Activated CD8-positive, alpha-beta memory T cell treated with anti-CD3 and anti-CD28 coated beads for 24 hours (primary cell): ENCODE data around the gene HBA1.
"Not testable (repeated sequence)": the region's sequence is repeated elsewhere in the genome, so short reads cannot be mapped to it uniquely, and the experiment has no call there.

Experiments
- DNase-seq: peaks from one replicate; pipeline ENCODE4 v3.0.0-alpha.2; 2020

The HBA1 gene

DNA sequence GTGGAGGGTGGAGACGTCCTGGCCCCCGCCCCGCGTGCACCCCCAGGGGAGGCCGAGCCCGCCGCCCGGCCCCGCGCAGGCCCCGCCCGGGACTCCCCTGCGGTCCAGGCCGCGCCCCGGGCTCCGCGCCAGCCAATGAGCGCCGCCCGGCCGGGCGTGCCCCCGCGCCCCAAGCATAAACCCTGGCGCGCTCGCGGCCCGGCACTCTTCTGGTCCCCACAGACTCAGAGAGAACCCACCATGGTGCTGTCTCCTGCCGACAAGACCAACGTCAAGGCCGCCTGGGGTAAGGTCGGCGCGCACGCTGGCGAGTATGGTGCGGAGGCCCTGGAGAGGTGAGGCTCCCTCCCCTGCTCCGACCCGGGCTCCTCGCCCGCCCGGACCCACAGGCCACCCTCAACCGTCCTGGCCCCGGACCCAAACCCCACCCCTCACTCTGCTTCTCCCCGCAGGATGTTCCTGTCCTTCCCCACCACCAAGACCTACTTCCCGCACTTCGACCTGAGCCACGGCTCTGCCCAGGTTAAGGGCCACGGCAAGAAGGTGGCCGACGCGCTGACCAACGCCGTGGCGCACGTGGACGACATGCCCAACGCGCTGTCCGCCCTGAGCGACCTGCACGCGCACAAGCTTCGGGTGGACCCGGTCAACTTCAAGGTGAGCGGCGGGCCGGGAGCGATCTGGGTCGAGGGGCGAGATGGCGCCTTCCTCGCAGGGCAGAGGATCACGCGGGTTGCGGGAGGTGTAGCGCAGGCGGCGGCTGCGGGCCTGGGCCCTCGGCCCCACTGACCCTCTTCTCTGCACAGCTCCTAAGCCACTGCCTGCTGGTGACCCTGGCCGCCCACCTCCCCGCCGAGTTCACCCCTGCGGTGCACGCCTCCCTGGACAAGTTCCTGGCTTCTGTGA is at the start of gene HBA1:
TSS of gene HBA1 (plus strand) at position 204 of the 906 bp plus-strand sequence. CDS start at position 241, 37 bp downstream.
- DNase-seq: not testable (repeated sequence)

DNA sequence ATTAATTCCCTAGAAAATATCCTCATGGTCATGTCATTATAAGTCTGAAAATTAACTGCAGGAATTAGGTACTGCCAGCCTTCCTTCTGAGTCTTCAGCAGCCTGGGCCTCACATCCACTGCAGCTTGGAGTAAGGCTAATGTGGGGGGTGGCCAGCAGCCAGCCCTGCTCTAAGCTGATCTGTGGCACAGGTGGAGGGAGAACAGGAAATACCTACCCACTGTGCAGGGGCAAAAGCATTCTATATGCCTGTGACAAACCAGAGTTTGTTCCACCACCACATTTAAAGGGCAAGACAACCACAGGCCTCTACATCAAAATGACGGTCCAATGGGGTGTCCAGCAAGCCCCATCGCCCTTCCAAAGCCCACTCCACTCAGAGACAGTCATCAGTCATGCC is 47.4 kb upstream of the HBA1 start:
- DNase-seq: no peak

DNA sequence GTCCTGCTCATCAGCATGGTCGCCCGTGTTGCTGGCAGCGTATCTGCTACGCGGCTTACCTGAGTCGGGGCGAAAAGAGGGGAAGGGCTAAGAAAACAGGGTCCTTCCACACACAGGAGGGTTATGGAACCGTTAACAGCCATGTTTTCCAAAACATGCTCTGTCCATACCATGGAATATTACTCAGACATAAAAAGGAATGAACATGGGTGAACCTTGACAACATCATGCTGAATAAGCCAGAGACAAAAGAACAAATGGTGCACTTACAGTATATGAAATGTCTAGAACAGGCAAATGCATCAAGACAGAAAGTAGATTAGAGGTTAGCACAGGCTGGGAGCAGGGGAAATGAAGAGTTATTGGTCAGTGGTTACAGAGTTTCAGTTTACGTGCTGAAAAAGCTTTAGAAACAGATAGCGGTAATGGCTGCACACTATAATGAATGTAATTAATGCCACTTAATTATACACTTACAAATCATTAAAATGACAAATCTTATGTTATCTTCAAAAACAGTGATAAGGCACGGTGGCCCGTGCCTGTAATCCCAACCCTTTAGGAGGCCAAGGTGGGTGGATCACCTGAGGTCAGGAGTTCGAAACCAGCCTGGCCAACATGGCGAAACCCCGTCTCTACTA is 45.8 kb upstream of the HBA1 start:
- DNase-seq: no peak

DNA sequence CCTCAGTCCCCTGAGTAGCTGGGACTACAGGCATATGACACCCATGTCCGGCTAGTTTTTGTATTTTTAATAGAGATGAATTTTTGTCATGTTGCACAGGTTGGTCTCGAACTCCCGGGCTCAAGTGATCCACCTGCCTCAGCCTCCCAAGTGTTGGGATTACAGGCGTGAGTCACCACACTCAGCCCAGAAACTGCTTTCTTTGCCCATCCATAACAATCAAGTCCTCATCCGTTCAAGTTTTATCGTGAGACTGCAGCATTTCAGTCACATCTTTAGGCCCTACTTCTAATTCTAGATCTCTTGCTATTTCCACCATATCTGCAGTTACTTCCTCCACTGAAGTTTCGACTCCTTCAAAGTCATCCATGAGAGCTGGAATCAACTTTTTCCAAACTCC is 44.4 kb upstream of the HBA1 start:
- DNase-seq: no peak

DNA sequence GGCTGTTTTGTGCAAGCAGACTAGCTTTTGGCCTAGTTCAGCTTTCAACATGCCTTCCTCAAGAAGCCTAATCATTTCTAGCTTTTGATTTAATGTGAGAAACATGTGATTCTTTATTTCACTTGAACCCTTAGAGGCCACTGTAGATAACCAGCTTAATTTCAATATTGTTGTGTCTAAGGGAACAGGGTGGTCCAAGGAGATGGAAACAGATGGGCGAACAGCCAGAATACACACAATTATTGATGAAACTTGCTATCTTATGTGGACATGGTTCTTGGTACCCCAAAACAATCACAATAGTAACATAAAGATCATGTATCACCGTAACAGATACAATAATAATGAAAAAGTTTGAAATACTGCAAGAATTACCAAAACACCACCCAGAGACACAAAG is 42.8 kb upstream of the HBA1 start:
- no peak for DNase-seq

DNA sequence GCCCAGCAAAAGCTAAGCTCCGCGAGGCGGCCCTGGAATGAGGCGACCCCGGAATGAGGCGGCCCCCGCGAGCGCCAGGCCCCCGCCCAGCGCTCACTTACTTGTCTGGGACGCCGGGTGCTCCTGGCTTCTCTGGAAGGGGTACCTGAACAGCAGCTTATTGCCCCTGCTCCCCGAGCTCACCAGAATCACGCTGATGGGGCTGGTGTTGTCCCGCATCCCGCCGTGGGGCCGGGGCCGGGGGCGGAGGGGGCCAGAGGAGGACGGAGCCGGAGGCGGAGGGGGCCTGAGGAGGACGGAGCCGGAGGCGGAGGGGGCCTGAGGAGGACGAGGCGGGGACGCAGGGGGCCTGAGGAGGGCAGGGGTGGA is 38.4 kb upstream of the HBA1 start:
- peak; percentile 83 for DNase-seq

DNA sequence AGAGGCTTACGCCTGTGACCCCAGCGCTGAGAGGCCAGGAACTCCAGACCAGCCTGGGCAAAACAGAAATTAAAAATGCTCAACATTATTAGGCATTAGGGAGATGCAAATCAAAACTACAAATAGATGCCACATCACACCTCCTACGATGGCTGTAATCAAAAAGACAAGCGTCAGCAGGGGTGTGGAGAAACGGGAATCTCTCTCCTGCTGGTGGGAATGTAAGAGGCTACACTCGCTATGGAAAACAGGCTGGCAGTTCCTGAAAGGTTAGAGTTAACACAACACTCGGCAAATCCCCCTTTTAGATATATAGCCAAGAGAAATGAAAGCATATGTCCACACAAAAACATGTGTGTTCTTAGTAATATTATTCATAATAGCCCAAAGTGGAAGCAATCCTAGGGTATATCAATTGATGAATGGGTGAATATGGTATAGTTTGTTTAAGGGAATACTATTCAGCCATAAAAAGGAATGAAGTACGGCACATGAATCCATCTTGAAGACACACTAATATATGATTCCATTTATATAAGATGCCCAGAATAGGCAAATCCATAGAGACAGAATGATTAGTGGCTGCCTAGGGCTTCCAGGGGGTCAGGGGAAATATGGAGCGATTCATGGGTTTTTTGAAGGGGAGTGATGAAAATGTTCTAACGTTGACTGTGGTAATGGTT is 36.2 kb upstream of the HBA1 start:
- DNase-seq: no peak

DNA sequence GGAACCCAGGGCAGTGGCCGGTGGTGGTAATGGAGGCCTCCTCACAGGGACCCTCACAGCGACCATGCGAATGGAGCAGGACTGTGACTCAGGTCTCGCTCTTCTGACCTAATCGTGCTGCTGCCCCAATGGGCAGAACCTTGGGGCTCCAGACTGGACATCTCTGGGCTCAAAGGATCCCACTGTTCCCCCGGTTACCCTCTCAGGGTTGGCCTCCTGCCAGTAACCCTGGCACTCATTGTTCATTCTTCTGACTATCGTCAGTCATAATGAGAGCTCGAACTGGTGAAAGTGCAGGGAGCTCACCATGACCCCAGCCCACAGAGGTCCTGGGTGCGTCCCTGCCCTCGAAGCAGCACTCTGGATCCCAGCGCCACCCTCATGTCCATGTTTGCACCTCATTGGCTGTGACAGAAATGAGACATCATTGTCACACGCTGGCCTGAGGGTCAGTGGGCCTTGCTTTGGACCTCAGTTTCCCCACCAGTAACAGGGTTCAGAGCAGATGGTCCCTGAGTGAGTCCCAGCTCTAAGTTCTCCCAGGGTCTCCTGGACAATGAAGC is 34.0 kb upstream of the HBA1 start:
- no peak for DNase-seq

DNA sequence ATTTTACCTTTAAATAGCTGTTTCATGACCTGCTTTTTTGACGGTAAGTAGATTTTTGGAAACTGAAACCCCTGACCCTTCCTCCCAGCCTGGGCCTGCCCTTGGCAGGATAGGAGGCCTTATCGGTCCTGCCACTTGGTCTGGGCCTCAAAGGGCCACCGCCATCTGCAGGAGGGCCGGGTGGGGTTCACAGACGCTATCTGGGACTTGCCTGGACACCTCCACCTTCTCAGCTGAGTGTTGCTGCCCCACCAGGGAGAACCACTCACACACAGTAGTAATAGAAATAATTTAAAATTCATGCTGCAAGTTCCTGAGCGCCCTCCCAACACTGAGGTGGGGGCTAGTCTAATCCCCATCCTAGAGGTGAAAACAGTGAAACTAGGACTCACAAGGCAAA is 33.4 kb upstream of the HBA1 start:
- no peak for DNase-seq

DNA sequence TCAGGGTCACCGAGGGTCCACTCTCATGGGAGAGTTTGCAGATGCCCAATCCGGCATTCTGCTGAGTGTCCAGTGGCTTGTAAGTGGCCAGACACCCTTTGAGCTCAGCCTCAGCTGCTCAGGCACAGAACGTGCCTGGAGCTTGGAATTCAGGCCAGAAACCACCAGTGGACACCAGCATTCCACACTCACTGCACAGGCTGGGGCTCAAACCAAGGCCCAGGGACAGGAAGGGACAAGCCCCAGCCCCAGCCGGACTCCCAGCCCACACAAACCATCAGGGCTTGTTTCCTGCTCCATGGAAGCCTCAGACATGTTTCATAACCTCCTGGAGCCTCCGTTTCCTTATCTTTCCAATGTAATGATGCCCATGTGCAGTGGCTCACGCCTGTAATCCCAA is 33.0 kb upstream of the HBA1 start:
- no peak for DNase-seq

DNA sequence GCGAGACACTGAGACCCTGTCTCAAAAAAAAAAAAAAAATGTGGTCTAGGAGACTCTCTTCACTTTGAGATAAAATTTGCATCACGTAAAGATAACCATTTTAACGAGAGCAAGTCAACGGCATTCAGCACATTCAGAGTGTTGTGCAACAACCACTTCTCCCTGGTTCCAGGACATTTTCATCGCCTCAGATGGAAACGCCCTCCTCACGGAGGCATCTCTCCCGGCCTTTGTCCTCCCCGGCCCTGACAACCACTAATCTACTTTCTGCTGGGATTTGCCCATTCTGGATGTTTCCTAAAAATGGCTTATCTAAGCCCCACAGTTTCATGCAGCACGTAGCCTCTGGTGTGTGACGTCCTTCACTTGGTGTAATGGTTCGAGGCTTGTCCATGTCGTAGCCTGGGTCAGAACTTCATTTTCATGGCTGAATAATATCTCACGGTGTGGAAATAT is 31.7 kb upstream of the HBA1 start:
- no peak for DNase-seq

DNA sequence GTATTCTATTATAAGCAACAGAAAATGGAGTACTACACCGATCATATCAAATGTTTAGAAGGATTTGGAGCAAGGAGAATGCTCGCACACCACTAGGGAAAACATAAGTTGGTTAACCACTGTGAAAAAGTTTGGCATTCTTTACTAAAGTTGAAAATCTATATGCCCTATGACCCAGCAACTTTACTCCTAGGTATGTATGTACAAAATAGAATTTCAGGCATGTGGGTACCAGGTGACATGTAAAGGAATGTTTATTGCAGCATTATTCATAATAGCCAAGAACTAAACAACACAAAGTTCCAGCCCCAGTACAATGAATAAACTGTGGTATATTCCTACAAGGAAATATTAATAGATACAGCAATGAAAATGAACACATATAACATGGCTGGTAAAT is 29.8 kb upstream of the HBA1 start:
- DNase-seq: no peak

DNA sequence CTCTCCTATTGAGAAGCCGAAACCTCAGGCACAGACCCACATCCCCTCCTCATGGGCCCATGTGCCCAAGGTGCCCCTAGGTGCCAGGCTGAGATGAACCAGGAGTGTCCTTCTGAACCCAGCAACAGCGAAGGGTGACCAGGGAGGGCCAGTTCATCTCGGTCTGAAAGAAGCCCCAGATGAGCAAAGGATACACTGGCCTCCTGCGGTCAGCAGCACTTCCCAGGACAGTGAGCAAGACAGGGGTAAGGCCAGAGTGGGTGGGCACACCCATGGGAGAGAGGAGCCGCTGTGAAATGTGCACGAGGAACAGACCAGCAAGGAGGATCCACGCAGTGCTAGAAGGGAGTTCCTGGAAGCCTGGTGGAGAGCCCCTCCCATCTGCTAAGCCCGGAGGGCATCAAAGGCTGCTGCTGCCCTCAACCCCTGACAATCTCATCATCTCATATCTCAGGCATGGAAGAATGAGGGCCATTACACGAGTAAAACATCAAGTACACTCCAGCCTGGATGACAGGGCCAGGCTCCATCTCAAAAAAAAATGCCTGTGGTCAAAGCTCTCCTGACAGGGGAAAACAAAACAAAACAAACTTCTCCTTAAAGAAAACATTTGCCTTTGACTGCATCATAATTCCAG is 27.3 kb upstream of the HBA1 start:
- no peak for DNase-seq

DNA sequence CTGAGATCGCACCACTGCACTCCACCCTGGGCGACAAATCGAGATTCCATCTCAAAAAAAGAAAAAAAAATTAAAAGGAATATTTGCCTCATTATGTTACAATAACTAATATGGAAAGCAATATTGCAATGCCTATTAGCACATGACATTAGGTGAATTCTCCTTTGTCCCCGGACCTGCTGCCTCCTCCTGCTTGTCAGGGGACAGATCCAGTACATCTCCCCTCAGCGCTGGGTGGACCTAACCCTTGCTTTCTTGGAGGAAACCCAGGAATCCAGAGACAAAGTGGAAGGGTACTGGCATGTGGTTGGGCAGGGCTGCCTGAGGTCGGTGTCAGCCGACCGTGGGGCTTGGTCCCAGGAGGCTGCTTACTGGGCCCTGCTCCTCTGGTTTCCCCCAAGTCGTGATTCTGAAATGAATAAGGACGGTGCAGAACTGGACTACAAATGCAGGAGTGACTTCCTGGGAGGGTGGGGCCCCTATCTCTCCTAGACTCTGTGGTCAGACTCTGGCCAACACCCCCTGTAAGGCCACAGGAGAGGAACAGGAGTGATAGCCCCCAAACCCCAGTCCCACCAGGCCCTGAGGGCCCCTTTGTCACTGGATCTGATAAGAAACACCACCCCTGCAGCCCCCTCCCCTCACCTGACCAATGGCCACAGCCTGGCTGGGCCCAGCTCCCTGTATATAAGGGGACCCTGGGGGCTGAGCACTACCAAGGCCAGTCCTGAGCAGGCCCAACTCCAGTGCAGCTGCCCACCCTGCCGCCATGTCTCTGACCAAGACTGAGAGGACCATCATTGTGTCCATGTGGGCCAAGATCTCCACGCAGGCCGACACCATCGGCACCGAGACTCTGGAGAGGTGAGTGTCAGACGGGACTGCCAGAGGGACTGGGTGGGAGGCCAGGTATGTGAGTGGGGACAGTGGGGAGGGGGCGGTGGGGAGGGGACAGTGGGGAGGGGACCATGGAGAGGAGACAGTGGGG is 24.0 kb upstream of the HBA1 start, which contains the start of gene HBZ:
TSS of gene HBZ (plus strand) at position 504 of the 988 bp plus-strand sequence. CDS start at position 770, 266 bp downstream.
- no peak for DNase-seq

DNA sequence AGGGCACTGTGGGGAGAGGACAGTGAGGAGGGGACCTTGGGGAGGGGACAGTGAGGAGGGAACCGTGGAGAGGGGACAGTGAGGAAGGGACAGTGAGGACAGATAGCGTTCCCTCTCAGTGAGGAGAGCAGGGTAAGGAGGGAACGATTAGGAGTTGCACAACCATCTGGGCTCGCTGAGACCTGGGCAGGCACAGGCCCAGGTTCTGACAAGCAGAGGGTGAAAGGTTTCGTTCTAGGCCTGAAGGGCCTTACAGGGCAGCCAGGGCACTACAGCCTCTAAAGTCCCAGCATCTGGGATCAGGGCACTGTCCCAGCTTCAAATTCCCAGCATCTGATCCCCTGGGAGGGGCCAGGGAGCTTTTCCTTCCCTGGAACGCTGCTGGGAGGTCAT is 23.4 kb upstream of the HBA1 start:
- not testable (repeated sequence) for DNase-seq

DNA sequence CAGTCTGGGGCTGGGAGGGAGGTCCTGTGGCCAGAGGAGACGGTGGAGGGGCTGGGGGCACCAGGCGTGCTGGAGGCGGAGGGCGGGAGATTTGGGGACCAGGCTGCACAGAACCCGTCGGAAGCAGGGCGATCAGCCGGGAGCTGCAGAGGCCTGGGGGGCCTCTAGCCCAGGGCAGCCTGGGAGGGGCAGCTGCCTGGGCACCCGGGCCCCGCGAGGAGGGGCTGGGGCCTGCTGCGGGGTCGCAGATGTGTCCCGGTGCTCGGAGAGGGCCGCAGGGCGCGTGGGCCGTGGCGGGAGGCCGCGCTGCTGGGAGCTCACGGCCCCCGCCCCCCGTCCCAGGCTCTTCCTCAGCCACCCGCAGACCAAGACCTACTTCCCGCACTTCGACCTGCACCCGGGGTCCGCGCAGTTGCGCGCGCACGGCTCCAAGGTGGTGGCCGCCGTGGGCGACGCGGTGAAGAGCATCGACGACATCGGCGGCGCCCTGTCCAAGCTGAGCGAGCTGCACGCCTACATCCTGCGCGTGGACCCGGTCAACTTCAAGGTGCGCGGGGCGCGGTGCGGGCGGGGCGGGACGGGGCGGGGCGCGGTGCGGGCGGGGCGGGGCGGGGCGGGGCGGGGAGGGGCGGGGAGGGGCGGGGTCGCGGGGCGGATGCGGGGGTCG is 22.8 kb upstream of the HBA1 start:
- not testable (repeated sequence) for DNase-seq

DNA sequence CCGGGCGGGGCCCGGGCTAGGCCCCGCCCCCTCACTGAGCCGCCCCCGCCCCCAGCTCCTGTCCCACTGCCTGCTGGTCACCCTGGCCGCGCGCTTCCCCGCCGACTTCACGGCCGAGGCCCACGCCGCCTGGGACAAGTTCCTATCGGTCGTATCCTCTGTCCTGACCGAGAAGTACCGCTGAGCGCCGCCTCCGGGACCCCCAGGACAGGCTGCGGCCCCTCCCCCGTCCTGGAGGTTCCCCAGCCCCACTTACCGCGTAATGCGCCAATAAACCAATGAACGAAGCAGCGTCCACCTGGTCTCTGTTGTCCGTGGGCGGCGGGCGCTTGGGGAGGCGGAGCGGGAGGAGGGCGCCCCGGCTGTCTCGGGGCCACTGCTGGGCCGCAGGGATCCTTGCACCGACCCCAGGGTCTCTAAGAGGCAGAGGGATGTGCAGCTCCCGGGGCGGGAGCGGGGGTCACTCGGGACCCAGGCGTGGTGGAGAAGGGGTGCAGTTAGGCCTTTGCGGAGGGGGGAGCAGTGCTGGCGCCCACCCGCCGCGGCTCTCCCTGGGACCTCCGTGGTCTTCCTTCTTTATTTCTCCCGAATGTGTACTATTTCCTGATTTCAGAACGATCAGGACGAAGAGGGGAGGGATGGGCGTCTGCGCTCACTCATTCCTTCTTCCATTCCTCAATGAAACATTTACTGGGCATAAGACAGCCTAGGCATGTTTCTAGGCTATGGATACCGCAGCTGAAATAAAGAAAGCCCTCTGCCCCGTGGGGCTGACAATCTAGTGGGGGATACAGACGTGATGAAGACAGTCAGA is 22.1 kb upstream of the HBA1 start:
- DNase-seq: peak; percentile 65

DNA sequence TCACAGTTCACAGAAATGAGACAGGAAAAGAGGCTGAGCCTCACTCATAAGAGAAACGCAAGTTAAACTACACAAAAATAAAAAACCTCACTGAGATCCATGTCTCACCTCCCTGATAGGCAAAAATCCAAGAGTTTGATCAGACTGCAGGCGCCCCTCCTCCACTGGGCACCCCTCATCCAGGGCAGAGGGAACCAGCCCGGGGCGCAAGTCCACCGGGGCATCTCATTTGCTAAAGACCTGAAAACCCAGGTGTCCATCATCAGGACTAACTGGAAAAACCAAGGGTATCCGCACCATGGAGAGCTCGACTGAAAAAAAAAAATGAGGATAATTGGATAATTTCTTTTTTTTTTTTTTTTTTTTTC is 21.5 kb upstream of the HBA1 start:
- no peak for DNase-seq

DNA sequence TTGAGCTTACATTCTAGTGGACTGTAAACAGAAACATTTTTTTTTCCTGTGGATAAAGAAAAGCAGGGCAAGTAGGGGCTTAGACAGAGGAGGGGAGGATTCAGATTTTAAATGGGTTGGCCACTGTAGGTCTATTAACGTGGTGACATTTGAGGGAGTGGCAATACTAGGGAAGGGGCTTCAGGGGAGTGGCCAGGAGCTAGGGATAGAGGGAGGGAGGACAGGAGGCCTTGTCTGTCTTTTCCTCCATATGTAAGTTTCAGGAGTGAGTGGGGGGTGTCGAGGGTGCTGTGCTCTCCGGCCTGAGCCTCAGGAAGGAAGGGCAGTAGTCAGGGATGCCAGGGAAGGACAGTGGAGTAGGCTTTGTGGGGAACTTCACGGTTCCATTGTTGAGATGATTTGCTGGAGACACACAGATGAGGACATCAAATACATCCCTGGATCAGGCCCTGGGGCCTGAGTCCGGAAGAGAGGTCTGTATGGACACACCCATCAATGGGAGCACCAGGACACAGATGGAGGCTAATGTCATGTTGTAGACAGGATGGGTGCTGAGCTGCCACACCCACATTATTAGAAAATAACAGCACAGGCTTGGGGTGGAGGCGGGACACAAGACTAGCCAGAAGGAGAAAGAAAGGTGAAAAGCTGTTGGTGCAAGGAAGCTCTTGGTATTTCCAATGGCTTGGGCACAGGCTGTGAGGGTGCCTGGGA is 17.2 kb upstream of the HBA1 start:
- DNase-seq: no peak
